ENCODE measurements around the gene TMIGD2.

- TF ChIP-seq POLR2A (IDR thresholded peaks at IDR 0.05), result no peak
- TF ChIP-seq CTCF (IDR thresholded peaks at IDR 0.05), result no peak
These were observed 43.3 kb upstream of the TMIGD2 start for GRCh38 chr19:4345342-4346019.
